ENCODE results near the gene CHST12.

Gene CHST12

GRCh38 chr7:2404714-2405119 is 1.3 kb downstream of the CHST12 start:
- peak overlapping the region; percentile 76 for H3K4me3 ChIP-seq (ENCODE audit: low read depth, low read length)
- TF ChIP-seq MYC (IDR thresholded peaks at IDR 0.05; ENCODE audit: low read depth, low read length): 0 out of 2 replicates have a peak, but pooled peaks have one; percentile 28
- TF ChIP-seq POLR2A (IDR thresholded peaks at IDR 0.05; ENCODE audit: extremely low read depth, insufficient read length): no peak
- peak; percentile 60 for DNase-seq (ENCODE audit: low read depth)

DNA sequence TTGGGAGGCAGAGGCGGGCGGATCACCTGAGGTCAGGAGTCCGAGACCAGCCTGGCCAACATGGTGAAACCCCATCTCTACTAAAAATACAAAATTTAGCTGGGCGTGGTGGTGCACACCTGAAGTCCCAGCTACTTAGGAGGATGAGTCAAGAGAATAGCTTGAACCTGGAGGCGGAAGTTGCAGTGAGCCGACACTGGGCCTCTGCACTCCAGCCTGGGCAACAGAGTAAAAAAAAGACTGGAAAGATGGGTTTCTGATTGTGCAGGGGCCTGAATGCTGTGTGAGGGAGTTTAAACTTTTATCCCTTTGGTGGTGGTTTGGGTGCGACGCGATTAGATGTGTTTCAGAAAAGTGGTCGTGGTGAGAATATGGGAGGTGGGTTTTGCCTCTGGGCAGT is 1.8 kb downstream of the CHST12 start:
- peak overlapping the region; percentile 76 for H3K4me3 ChIP-seq (ENCODE audit: low read depth, low read length)
- DNase-seq (ENCODE audit: low read depth): no peak
- TF ChIP-seq POLR2A (IDR thresholded peaks at IDR 0.05; ENCODE audit: extremely low read depth, insufficient read length) (no peak), CTCF (IDR thresholded peaks at IDR 0.05; ENCODE audit: low read depth, low read length) (no peak), MYC (IDR thresholded peaks at IDR 0.05; ENCODE audit: low read depth, low read length) (no peak)
- TF ChIP-seq, protein P1, sequence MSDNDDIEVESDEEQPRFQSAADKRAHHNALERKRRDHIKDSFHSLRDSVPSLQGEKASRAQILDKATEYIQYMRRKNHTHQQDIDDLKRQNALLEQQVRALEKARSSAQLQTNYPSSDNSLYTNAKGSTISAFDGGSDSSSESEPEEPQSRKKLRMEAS (IDR thresholded peaks at IDR 0.05; ENCODE audit: low read depth, low read length): no peak

- peak overlapping the region; percentile 76 for H3K4me3 ChIP-seq (ENCODE audit: low read depth, low read length)
- DNase-seq (ENCODE audit: low read depth): peak; percentile 87
- TF ChIP-seq, protein P1 (IDR thresholded peaks at IDR 0.05; ENCODE audit: low read depth, low read length): peak; percentile 76; the same call in 1 of the 2 replicates
- no peak for TF ChIP-seq CTCF (IDR thresholded peaks at IDR 0.05; ENCODE audit: low read depth, low read length)
- TF ChIP-seq MYC (IDR thresholded peaks at IDR 0.05; ENCODE audit: low read depth, low read length): peak; percentile 29; the same call in 1 of the 2 replicates
Observed at GRCh38 chr7:2405601-2406345, 2.4 kb downstream of the CHST12 start.

DNA sequence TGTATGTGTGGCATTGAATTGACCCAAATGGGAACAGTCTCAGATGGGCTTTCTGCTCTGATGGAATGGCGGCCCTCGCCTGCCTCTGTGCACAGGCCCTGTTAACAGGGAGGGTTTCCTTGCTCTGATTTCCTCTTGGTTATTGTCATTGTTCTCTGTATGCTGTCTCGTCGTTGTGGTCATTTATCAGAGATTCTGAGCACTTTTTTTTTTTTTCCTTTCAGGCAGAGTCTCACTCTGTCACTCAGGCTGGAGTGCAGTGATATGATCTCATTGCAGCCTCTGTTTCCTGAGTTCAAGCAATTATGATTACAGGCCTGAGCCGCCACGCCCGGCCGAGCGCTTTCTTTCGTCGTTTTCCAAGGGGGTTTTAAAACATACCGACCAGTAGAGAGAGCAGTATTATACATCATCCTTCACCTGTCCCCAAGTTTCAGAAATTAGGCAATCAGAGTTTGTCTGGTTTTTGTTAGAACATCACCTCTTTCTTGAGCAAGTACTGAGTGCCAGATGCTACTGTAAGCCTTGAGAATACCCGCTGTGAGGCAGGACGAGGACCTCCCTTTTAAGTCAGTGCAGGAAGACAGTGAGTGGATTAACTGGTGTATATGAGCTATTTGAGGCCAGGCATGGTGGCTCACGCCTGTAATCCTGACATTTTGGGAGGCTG is 6.5 kb downstream of the CHST12 start:
- DNase-seq (ENCODE audit: low read depth): no peak
- no peak overlapping the region for H3K4me3 ChIP-seq (ENCODE audit: low read depth, low read length)
- TF ChIP-seq POLR2A (IDR thresholded peaks at IDR 0.05; ENCODE audit: extremely low read depth, insufficient read length) (no peak), MYC (IDR thresholded peaks at IDR 0.05; ENCODE audit: low read depth, low read length) (no peak), CTCF (IDR thresholded peaks at IDR 0.05; ENCODE audit: low read depth, low read length) (no peak)
- TF ChIP-seq, protein P1 (IDR thresholded peaks at IDR 0.05; ENCODE audit: low read depth, low read length): no peak

- no peak overlapping the region for H3K4me3 ChIP-seq (ENCODE audit: low read depth, low read length)
- no peak for TF ChIP-seq CTCF (IDR thresholded peaks at IDR 0.05; ENCODE audit: low read depth, low read length)
- no peak for TF ChIP-seq MYC (IDR thresholded peaks at IDR 0.05; ENCODE audit: low read depth, low read length)
- no peak for TF ChIP-seq POLR2A (IDR thresholded peaks at IDR 0.05; ENCODE audit: extremely low read depth, insufficient read length)
- TF ChIP-seq, protein P1 (IDR thresholded peaks at IDR 0.05; ENCODE audit: low read depth, low read length): no peak
- DNase-seq (ENCODE audit: low read depth): no peak
Observed at GRCh38 chr7:2411049-2411448, 7.6 kb downstream of the CHST12 start.
